Suprapubic skin (tissue), 3 donors: Measurements from ENCODE around the gene C10orf62.

Source experiments
- CTCF ChIP-seq, 2 donors: fragments of 200-600 bp in 1 of 2; fragments of 450-650 bp in 1 of 2; sonication (generic) in 1 of 2; IDR thresholded peaks; one replicate each; pipeline ENCODE4 v1.5.1; 2016 to 2019; ENCODE audit warnings: antibody characterized with exemption in 2 of 2, mild to moderate bottlenecking in 1 of 2, moderate library complexity in 1 of 2
- POLR2AphosphoS5 ChIP-seq, 3 donors: sonication (generic); formaldehyde crosslinking; IDR thresholded peaks; one replicate each; pipeline ENCODE4 v1.6.1; 2017; ENCODE audit warnings: antibody characterized with exemption in 3 of 3

GRCh38 chr10:97623277-97623676 is 33.8 kb downstream of the C10orf62 start:
- TF ChIP-seq CTCF (IDR thresholded peaks at IDR 0.05), result no peak
- TF ChIP-seq POLR2AphosphoS5 (IDR thresholded peaks at IDR 0.05), result no peak
